ENCODE data around the gene DMP1.

DNA sequence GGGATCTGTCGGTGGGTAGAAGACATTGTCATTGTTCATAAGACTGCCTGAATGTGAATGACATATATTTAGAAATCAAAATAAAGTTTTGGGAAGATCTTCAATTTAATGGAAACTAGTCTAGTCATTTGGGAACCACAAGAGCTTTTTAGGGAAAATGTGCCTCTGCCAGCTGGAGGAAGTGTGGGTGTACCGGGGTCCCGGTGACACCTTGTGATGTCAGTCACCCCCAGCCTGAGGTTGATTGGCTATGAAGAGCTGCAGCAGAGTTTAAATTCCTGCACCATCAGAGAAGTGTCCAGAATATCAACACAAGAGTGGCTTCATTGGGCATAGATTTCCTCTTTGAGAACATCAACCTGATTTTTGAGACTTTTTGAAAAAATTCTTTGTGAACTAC lies at the start of gene DMP1:
- TF ChIP-seq EZH2phosphoT487 (IDR thresholded peaks at IDR 0.05; ENCODE audit: low read length), result no peak
- TF ChIP-seq, protein P1, sequence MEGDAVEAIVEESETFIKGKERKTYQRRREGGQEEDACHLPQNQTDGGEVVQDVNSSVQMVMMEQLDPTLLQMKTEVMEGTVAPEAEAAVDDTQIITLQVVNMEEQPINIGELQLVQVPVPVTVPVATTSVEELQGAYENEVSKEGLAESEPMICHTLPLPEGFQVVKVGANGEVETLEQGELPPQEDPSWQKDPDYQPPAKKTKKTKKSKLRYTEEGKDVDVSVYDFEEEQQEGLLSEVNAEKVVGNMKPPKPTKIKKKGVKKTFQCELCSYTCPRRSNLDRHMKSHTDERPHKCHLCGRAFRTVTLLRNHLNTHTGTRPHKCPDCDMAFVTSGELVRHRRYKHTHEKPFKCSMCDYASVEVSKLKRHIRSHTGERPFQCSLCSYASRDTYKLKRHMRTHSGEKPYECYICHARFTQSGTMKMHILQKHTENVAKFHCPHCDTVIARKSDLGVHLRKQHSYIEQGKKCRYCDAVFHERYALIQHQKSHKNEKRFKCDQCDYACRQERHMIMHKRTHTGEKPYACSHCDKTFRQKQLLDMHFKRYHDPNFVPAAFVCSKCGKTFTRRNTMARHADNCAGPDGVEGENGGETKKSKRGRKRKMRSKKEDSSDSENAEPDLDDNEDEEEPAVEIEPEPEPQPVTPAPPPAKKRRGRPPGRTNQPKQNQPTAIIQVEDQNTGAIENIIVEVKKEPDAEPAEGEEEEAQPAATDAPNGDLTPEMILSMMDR (IDR thresholded peaks at IDR 0.05; ENCODE audit: low read length), result no peak
